ENCODE results near the gene CRISP3.

The CRISP3 gene

GRCh38 chr6:49736017-49736508, 8.1 kb downstream of the CRISP3 start:
- H3K4me1 ChIP-seq (ENCODE audit: control insufficient read depth, low read length): no peaks in the 10 kb centered on the region
- no peak for TF ChIP-seq CTCF (IDR thresholded peaks at IDR 0.05; ENCODE audit: low read depth, low read length, poor library complexity, severe bottlenecking)
- no peak for TF ChIP-seq EZH2phosphoT487 (IDR thresholded peaks at IDR 0.05; ENCODE audit: borderline replicate concordance, low read length)
- no peaks in the 10 kb centered on the region for H3K27me3 ChIP-seq (ENCODE audit: control insufficient read depth, low read length)
- no peaks in the 10 kb centered on the region for H3K9me3 ChIP-seq (ENCODE audit: control insufficient read depth, insufficient read depth, low read length)
- H3K27ac ChIP-seq (ENCODE audit: low read depth, low read length): no peak overlapping the region
- H3K4me3 ChIP-seq (ENCODE audit: low read length): no peak overlapping the region
- no peaks in the 10 kb centered on the region for H3K79me2 ChIP-seq (ENCODE audit: control insufficient read depth, low read length)
- H3K36me3 ChIP-seq (ENCODE audit: control insufficient read depth, low read length): no peaks in the 10 kb centered on the region
- no peaks in the 10 kb centered on the region for H3K9me2 ChIP-seq (replicated peaks; ENCODE audit: control insufficient read depth, low read length)
- H4K20me1 ChIP-seq (ENCODE audit: control insufficient read depth, insufficient read depth, low read depth, low read length): no peaks in the 10 kb centered on the region
- no peak overlapping the region for H3K4me2 ChIP-seq (ENCODE audit: low read length)
- no peaks in the 10 kb centered on the region for H3F3A ChIP-seq (ENCODE audit: control insufficient read depth, insufficient read depth)

GRCh38 chr6:49733680-49734079, 10.5 kb downstream of the CRISP3 start:
- no peaks in the 10 kb centered on the region for H3K4me1 ChIP-seq (ENCODE audit: control insufficient read depth, low read length)

GRCh38 chr6:49732781-49733180, 11.4 kb downstream of the CRISP3 start:
- H3K27me3 ChIP-seq (ENCODE audit: control insufficient read depth, low read length): no peaks in the 10 kb centered on the region
- H3K4me1 ChIP-seq (ENCODE audit: control insufficient read depth, low read length): no peaks in the 10 kb centered on the region
- H3F3A ChIP-seq (ENCODE audit: control insufficient read depth, insufficient read depth): no peaks in the 10 kb centered on the region
- no peaks in the 10 kb centered on the region for H3K36me3 ChIP-seq (ENCODE audit: control insufficient read depth, low read length)
- H3K4me3 ChIP-seq (ENCODE audit: low read length): no peak overlapping the region
- H3K4me2 ChIP-seq (ENCODE audit: low read length): no peak overlapping the region
- H3K9me2 ChIP-seq (replicated peaks; ENCODE audit: control insufficient read depth, low read length): no peaks in the 10 kb centered on the region
- H3K9me3 ChIP-seq (ENCODE audit: control insufficient read depth, insufficient read depth, low read length): no peaks in the 10 kb centered on the region
- no peaks in the 10 kb centered on the region for H4K20me1 ChIP-seq (ENCODE audit: control insufficient read depth, insufficient read depth, low read depth, low read length)
- no peak overlapping the region for H3K27ac ChIP-seq (ENCODE audit: low read depth, low read length)
- no peaks in the 10 kb centered on the region for H3K79me2 ChIP-seq (ENCODE audit: control insufficient read depth, low read length)
- no peak for TF ChIP-seq EZH2phosphoT487 (IDR thresholded peaks at IDR 0.05; ENCODE audit: borderline replicate concordance, low read length)
- TF ChIP-seq CTCF (IDR thresholded peaks at IDR 0.05; ENCODE audit: low read depth, low read length, poor library complexity, severe bottlenecking): no peak

More at GRCh38 chr6:49733680-49734079, 10.5 kb downstream of the CRISP3 start:
- H3K36me3 ChIP-seq (ENCODE audit: control insufficient read depth, low read length): no peaks in the 10 kb centered on the region
- no peak overlapping the region for H3K4me3 ChIP-seq (ENCODE audit: low read length)
- H4K20me1 ChIP-seq (ENCODE audit: control insufficient read depth, insufficient read depth, low read depth, low read length): no peaks in the 10 kb centered on the region
- no peak overlapping the region for H3K4me2 ChIP-seq (ENCODE audit: low read length)
- no peaks in the 10 kb centered on the region for H3K9me3 ChIP-seq (ENCODE audit: control insufficient read depth, insufficient read depth, low read length)
- H3K9me2 ChIP-seq (replicated peaks; ENCODE audit: control insufficient read depth, low read length): no peaks in the 10 kb centered on the region
- no peaks in the 10 kb centered on the region for H3K79me2 ChIP-seq (ENCODE audit: control insufficient read depth, low read length)
- no peak for TF ChIP-seq CTCF (IDR thresholded peaks at IDR 0.05; ENCODE audit: low read depth, low read length, poor library complexity, severe bottlenecking)
- no peak for TF ChIP-seq EZH2phosphoT487 (IDR thresholded peaks at IDR 0.05; ENCODE audit: borderline replicate concordance, low read length)
- no peak overlapping the region for H3K27ac ChIP-seq (ENCODE audit: low read depth, low read length)
- H3F3A ChIP-seq (ENCODE audit: control insufficient read depth, insufficient read depth): no peaks in the 10 kb centered on the region
- H3K27me3 ChIP-seq (ENCODE audit: control insufficient read depth, low read length): no peaks in the 10 kb centered on the region
